ENCODE results near the gene KIAA0753.

- TF ChIP-seq POLR2A (IDR thresholded peaks at IDR 0.05), result no peak
- TF ChIP-seq CTCF (IDR thresholded peaks at IDR 0.05), result no peak
These were observed 27.0 kb upstream of the KIAA0753 start for GRCh38 chr17:6667516-6667915.
